GM12875 (cell line): ENCODE measurements around the gene ACCSL.

Experiments used
- H3K4me3 ChIP-seq: one replicate; pipeline ENCODE4 v1.5.1; 2011; ENCODE audit warnings: low read depth, low read length, control low read depth
- TF ChIP-seq, protein P1 (sequence below): IDR thresholded peaks from 2 replicates; pipeline ENCODE4 v1.5.1; 2011; ENCODE audit warnings: low read depth, mild to moderate bottlenecking, control low read depth, inconsistent platforms, low read length, moderate library complexity, borderline replicate concordance; ENCODE audit not compliant: insufficient read depth

The ACCSL gene

DNA sequence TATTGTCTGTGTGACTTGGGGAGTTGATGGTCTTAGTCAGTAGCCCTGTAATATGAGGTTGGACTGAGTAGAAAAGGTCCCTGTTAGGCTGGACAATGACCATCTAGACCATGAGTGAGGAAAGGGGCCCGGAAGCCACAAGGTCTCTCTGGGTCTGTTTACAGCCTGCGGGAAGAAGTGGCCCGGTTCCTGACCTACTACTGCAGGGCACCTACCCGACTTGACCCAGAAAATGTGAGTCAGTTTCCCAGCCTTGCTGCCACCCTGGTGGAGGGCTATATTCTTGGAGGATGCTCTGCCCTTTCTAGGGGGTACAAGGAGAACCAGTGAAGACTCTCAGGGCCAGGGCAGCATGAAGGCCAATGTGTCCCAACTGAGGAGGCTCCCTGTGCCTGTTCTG, 3.4 kb downstream of the ACCSL start:
- no peak overlapping the region for H3K4me3 ChIP-seq
- TF ChIP-seq, protein P1, sequence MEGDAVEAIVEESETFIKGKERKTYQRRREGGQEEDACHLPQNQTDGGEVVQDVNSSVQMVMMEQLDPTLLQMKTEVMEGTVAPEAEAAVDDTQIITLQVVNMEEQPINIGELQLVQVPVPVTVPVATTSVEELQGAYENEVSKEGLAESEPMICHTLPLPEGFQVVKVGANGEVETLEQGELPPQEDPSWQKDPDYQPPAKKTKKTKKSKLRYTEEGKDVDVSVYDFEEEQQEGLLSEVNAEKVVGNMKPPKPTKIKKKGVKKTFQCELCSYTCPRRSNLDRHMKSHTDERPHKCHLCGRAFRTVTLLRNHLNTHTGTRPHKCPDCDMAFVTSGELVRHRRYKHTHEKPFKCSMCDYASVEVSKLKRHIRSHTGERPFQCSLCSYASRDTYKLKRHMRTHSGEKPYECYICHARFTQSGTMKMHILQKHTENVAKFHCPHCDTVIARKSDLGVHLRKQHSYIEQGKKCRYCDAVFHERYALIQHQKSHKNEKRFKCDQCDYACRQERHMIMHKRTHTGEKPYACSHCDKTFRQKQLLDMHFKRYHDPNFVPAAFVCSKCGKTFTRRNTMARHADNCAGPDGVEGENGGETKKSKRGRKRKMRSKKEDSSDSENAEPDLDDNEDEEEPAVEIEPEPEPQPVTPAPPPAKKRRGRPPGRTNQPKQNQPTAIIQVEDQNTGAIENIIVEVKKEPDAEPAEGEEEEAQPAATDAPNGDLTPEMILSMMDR = no peak

DNA sequence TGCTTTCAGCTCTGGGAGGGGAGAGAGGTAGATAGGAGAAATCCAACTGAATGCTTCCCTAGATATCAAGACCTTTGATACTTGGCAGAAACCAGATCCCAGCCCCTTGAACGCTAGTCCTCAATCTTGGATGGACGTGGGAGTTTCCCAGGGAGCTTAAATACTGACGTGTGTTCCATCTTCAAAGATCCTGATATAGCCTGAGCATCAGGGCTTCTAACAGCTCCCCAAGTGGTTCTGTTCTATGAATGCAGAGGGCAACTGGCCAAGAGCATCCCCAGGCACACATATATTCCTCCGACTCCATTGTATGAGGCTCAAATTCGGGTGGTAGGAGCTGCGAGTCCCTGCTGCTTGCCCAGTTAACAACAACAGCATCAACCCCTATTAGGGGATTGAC, 9.6 kb downstream of the ACCSL start:
- no peak overlapping the region for H3K4me3 ChIP-seq

GRCh38 chr11:44058275-44058674, 10.5 kb downstream of the ACCSL start:
- TF ChIP-seq, protein P1 = no peak
- H3K4me3 ChIP-seq = no peak overlapping the region

More for the DNA sequence above, 9.6 kb downstream of the ACCSL start:
- TF ChIP-seq, protein P1 = no peak

DNA sequence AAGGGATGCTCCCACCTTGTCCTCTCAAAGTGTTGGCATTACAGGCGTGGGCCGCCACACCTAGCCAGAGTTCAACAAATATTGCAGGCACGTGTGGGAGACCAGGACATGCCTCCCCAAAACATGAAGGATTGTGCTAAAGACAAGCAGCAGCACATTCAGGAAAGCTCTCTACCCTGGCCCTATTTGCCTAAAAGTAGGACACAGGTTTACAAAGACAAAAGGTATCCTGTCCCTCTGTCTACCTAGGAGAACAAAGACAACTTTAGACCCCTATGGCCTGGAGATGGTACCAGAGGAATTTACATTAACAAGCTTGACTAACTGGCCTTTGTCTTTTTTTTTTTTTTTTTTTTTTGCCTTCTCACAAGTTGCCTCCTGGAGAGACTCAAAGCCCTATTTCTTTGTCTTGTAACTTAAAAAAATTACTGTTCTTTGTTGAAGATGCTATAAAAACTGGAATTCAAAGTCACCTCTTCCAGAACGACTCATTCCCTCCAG, 17.4 kb downstream of the ACCSL start:
- H3K4me3 ChIP-seq = no peak overlapping the region
- TF ChIP-seq, protein P1 = no peak

DNA sequence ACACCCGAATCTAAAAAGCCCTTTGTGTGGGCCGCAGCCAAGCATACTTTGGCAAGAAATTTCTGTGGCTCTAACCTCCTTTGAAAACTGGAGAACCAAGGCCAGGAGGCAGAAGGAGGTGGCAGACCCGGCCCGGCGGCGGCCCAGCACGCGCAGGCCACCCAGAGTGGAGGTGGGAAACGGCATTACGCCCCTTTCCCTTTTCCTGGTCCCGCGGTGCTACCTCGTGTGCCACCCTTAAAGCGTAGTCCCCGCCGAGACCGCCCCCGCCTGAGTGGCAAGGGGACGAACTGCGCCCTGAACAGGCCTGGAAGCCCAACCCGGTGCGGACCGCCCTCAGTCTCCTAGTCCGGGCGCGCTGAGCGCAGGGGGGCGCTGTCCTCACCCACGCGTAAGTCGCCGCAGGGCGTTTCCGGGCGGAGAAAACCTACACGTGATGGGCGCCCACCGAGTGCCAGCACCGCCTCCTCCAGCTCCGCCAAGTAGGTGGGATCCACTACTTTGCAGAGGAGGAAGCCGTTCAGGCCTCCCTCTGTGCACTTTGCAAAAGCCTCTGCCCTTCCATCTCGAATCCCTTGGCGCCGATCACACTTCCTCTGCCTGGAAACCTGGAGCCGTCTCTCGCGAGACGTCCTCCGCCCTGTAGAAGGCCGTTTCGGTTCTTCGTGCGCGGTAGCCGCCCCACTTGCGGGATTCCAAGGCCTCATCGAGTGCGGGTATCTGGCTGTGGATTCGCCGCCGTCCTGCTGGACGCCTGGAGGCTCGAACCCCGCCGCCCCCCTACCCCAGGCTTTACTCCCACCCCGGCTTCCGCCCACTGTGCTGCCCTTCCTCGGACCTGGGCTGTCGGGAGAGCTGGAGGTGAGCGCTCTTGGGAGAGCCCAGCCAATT, 18.3 kb downstream of the ACCSL start, which contains the start of gene ACCS:
Gene ACCS (plus strand): TSS at position 430 of the 891 bp plus-strand sequence. CDS start 1,358 bp downstream, outside the sequence.
- TF ChIP-seq, protein P1 = peak; percentile 90
- H3K4me3 ChIP-seq = peak within 1 kb of the TSS; percentile 73

DNA sequence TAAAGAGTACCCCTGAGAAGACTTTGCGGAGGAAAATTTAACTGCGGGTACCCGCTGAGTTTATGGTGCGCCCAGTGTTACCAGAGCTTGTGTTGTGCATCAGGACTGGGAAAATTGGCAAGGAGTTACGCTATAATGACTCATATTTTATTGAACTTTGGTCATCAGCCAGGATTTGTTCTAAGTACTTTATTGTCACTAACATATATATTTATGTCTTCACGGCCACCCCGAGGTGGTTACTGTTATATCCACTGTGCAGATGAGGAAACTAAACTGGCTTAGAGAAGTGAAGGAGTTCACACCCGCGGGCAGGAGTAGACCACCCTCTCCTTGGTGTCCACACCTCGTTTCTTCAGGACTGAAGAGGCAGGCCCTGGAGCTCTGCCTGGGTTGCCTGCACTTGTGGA, 19.0 kb downstream of the ACCSL start:
- peak overlapping the region; percentile 73 for H3K4me3 ChIP-seq
- TF ChIP-seq, protein P1 = no peak

DNA sequence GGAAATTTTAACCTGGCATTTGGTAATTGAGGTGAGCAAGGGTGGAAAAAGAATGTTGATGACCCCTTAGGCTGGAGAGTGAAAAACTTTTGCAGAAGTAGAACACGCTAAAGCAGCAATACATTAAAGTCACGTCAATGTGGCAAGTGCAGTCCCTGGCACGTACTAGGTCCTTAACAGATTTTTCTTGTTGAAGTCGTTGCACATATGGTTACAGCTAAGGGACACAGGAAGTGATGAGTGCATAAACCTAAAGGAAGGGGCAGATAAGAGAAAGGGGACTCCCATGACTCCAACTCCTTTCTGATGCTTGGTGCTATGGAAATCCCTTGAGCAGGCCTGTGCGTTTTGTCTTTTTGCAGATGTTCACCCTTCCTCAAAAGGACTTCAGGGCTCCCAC, 19.5 kb downstream of the ACCSL start:
- TF ChIP-seq, protein P1 = no peak
- H3K4me3 ChIP-seq = no peak overlapping the region
